IMR-90 (cell line): ENCODE data around the gene POGK. TPM values are rescaled to one million over a fixed set of nuclear protein-coding genes. Genes with fewer than 3 reads are reported as not detected.

Experiments used
- ATAC-seq: fragments of 200-7000 bp; cut with Tn5 transposase; 2 replicates; pipeline ENCODE4 v1.9.1; 2020; ENCODE audit warnings: low read depth, mild to moderate bottlenecking, moderate library complexity
- BruUV-seq: library from RNA; stranded (reverse); fragments of 400-500 nt; replicated peaks from 2 replicates; lab custom pipeline; 2021; lab: Mats Ljungman, UMichigan
- CTCF ChIA-PET: fragments of 300-600 bp; formaldehyde crosslinking; extraction: SDS; loops from one replicate; lab custom pipeline; 2021; ENCODE audit warnings: antibody characterized with exemption; lab: Yijun Ruan, JAX
- POLR2A ChIA-PET: fragments of 300-600 bp; sonication (Branson Sonifier 250); formaldehyde crosslinking; loops from one replicate; lab custom pipeline; 2022; ENCODE audit warnings: antibody characterized with exemption; ENCODE audit not compliant: unreplicated experiment; lab: Charles Lee
- DNase-seq: peaks from one replicate; pipeline ENCODE4 v3.0.0; 2013
- H2AFZ ChIP-seq: replicated peaks from 2 replicates; pipeline ENCODE3; 2013; ENCODE audit warnings: low read length, mild to moderate bottlenecking; ENCODE audit not compliant: poor library complexity
- H2AK5ac ChIP-seq: 2 replicates; pipeline ENCODE4 v1.6.1; 2013; ENCODE audit warnings: low read depth, low read length, inconsistent platforms
- H2AK9ac ChIP-seq: replicated peaks from 2 replicates; pipeline ENCODE3; 2013; ENCODE audit warnings: mild to moderate bottlenecking, low read depth, low read length, moderate library complexity; ENCODE audit not compliant: poor library complexity
- H2BK120ac ChIP-seq: 2 replicates; pipeline ENCODE4 v1.6.1; 2013; ENCODE audit warnings: low read depth, low read length, inconsistent platforms
- H2BK15ac ChIP-seq: 3 replicates; pipeline ENCODE4 v1.6.1; 2013; ENCODE audit warnings: low read depth, low read length, inconsistent platforms
- H2BK20ac ChIP-seq: 2 replicates; pipeline ENCODE4 v1.6.1; 2013; ENCODE audit warnings: low read depth, mild to moderate bottlenecking, inconsistent platforms, low read length, moderate library complexity
- H2BK5ac ChIP-seq: 2 replicates; pipeline ENCODE4 v1.6.1; 2013; ENCODE audit warnings: mild to moderate bottlenecking, low read depth, low read length, inconsistent platforms; ENCODE audit not compliant: poor library complexity, severe bottlenecking
- H3K14ac ChIP-seq: replicated peaks from 2 replicates; pipeline ENCODE4 v1.6.1; 2013; ENCODE audit warnings: low read depth, low read length, inconsistent platforms
- H3K18ac ChIP-seq: 2 replicates; pipeline ENCODE4 v1.6.1; 2013; ENCODE audit warnings: low read depth, low read length, control low read depth
- H3K23ac ChIP-seq: 2 replicates; pipeline ENCODE4 v1.6.1; 2013; ENCODE audit warnings: low read depth, low read length, inconsistent platforms
- H3K27ac ChIP-seq: 2 replicates; pipeline ENCODE4 v1.5.1; 2013; ENCODE audit warnings: mild to moderate bottlenecking, control low read depth, low read length; ENCODE audit not compliant: insufficient read depth
- H3K27me3 ChIP-seq: 2 replicates; pipeline ENCODE4 v1.6.1; 2013; ENCODE audit warnings: low read length; ENCODE audit not compliant: control insufficient read depth, insufficient read depth
- H3K36me3 ChIP-seq: 2 replicates; pipeline ENCODE4 v1.6.1; 2013; ENCODE audit warnings: low read length, mixed read lengths; ENCODE audit not compliant: control insufficient read depth, insufficient read depth
- H3K4ac ChIP-seq: 2 replicates; pipeline ENCODE4 v1.6.1; 2013; ENCODE audit warnings: low read depth, low read length, inconsistent platforms
- H3K4me1 ChIP-seq: 2 replicates; pipeline ENCODE4 v1.6.1; 2013; ENCODE audit warnings: low read length, mixed read lengths; ENCODE audit not compliant: control insufficient read depth, insufficient read depth
- H3K4me2 ChIP-seq: 2 replicates; pipeline ENCODE4 v1.6.1; 2013; ENCODE audit warnings: low read depth, mild to moderate bottlenecking, control low read depth, low read length, moderate library complexity
- H3K4me3 ChIP-seq: 2 replicates; pipeline ENCODE4 v1.5.1; 2013; ENCODE audit warnings: low read depth, mild to moderate bottlenecking, control low read depth, low read length, moderate library complexity; ENCODE audit not compliant: insufficient read depth
- H3K56ac ChIP-seq: 2 replicates; pipeline ENCODE4 v1.6.1; 2013; ENCODE audit warnings: low read length, inconsistent platforms; ENCODE audit not compliant: insufficient read depth; ENCODE audit errors: extremely low read depth
- H3K79me1 ChIP-seq, 2 experiments: 2 replicates each; pipeline ENCODE4 v1.6.1; 2013; ENCODE audit warnings: low read length in 2 of 2, inconsistent platforms in 1 of 2, low read depth in 1 of 2
- H3K9ac ChIP-seq: 2 replicates; pipeline ENCODE4 v1.6.1; 2013; ENCODE audit warnings: low read depth, low read length, control low read depth
- H3K9me1 ChIP-seq: 2 replicates; pipeline ENCODE4 v1.6.1; 2013; ENCODE audit warnings: low read length, inconsistent platforms; ENCODE audit not compliant: insufficient read depth
- H3K9me3 ChIP-seq: 2 replicates; pipeline ENCODE4 v1.6.1; 2013; ENCODE audit warnings: low read length; ENCODE audit not compliant: control insufficient read depth, insufficient read depth
- H4K20me1 ChIP-seq: 2 replicates; pipeline ENCODE4 v1.6.1; 2013; ENCODE audit warnings: low read length, inconsistent platforms; ENCODE audit not compliant: insufficient read depth
- H4K5ac ChIP-seq: 2 replicates; pipeline ENCODE4 v1.6.1; 2013; ENCODE audit warnings: mild to moderate bottlenecking, low read depth, low read length, control low read depth
- H4K8ac ChIP-seq, 2 experiments: 2 replicates each; pipeline ENCODE4 v1.6.1; 2013; ENCODE audit warnings: low read depth in 2 of 2, low read length in 2 of 2, control low read depth in 1 of 2, inconsistent platforms in 1 of 2
- H4K91ac ChIP-seq: 2 replicates; pipeline ENCODE4 v1.6.1; 2013; ENCODE audit warnings: low read depth, low read length, inconsistent platforms; ENCODE audit not compliant: insufficient read depth
- NFE2L2 ChIP-seq: fragments of 150-350 bp; IDR thresholded peaks from 2 replicates; pipeline ENCODE4 v1.6.1; 2016; ENCODE audit warnings: low read depth, mild to moderate bottlenecking, low read length
- RAD21 ChIP-seq: IDR thresholded peaks from 2 replicates; pipeline ENCODE4 v1.6.1; 2012; ENCODE audit warnings: low read length, improper control_type of control experiment
- USF2 ChIP-seq: fragments of 150-350 bp; IDR thresholded peaks from 2 replicates; pipeline ENCODE4 v1.6.1; 2017; ENCODE audit warnings: mild to moderate bottlenecking, antibody characterized with exemption, low read length, low read depth
- WGBS, 2 experiments: methylation state at CpG; one replicate each; pipeline versions ENCODE4 v1.1.5 to v1.1.7; 2013; ENCODE audit warnings: missing lambda C conversion rate in 2 of 2; ENCODE audit not compliant: insufficient read length in 1 of 2; ENCODE audit errors: extremely low coverage in 2 of 2; 5-methylcytosine and 5-hydroxymethylcytosine counted together
- dilution Hi-C: fragments of 300-500 bp; cut with HindIII; formaldehyde crosslinking; loops from one replicate; pipeline ENCODE4 v1.14.3; 2018; ENCODE audit warnings: low sequenced_read_pairs; ENCODE audit not compliant: unreplicated experiment
- in situ Hi-C: fragments of 300-500 bp; cut with MboI; formaldehyde crosslinking; loops from 3 replicates; pipeline ENCODE4 v1.14.3; 2019; ENCODE audit warnings: low sequenced_read_pairs, inconsistent platforms, mixed read lengths
- intact Hi-C: fragments of 100-400 bp; cut with micrococcal nuclease; formaldehyde crosslinking; loops from 2 replicates; pipeline ENCODE4 v1.10.0; 2022
- polyA plus RNA-seq, 3 experiments: library from polyadenylated mRNA; depleted of rRNA; stranded (reverse); fragments of >200 nt; gene quantifications; 2 replicates each; pipeline ENCODE4 v1.2.3, GENCODE V29; 2012; ENCODE audit warnings: low replicate concordance in 1 of 3
- total RNA-seq: library from RNA; depleted of rRNA; stranded (reverse); fragments of >200 nt; gene quantifications from 2 replicates; pipeline ENCODE4 v1.2.3, GENCODE V29; 2012

POGK gene
- total and polyA plus RNA-seq, 2 of the 4 experiments (the other 2 are of a cell fraction), result 11.3 to 25.6 TPM

GRCh38 chr1:166844791-166845190 is 5.5 kb downstream of the POGK start:
- intact Hi-C loops, result no loop called here
- Histone ChIP-seq H3K56ac (no peak overlapping the region), H4K5ac (no peak overlapping the region), H3K4me3 (no peak overlapping the region), H2BK15ac (no peak overlapping the region), H2AK5ac (no peak overlapping the region), H3K4me1 (peaks cover 7% of the 10 kb centered on the region), H3K14ac (no peak overlapping the region), H3K27ac (no peak overlapping the region), H2BK120ac (no peak overlapping the region), H3K27me3 (no peaks in the 10 kb centered on the region), H3K9me3 (no peaks in the 10 kb centered on the region), H3K79me1 (peaks cover 61 to 79% of the 10 kb centered on the region in 2 experiments), H4K8ac (no peak overlapping the region), H4K20me1 (peaks cover 32% of the 10 kb centered on the region), H3K9ac (no peak overlapping the region), H2AFZ (no peak overlapping the region), H2BK20ac (no peak overlapping the region), H3K18ac (no peak overlapping the region), H3K4me2 (no peak overlapping the region), H3K36me3 (peaks cover 68% of the 10 kb centered on the region), H3K9me1 (peaks cover 8% of the 10 kb centered on the region), H2AK9ac (peak overlapping the region; percentile 34), H3K4ac (no peak overlapping the region), H2BK5ac (no peak overlapping the region), H4K91ac (no peak overlapping the region), H3K23ac (no peak overlapping the region)
- WGBS, 2 experiments, result 100% methylated on average over 3 of the region's 7 CpGs; no CpG with 5 or more reads in 1 of the 2 experiments
- ATAC-seq (0 out of 2 replicates have a peak, but pooled peaks have one; percentile 18), DNase-seq (no peak)
- in situ Hi-C loops, result no loop called here
- dilution Hi-C loops, result no loop called here
- no peak for TF ChIP-seq RAD21
- no peak for TF ChIP-seq NFE2L2
- no peak for TF ChIP-seq USF2
- no TSS peak for BruUV-seq
- CTCF ChIA-PET, result no interaction called here
- POLR2A ChIA-PET, result no interaction called here
